ENCODE measurements around the gene RWDD2A.

DNA sequence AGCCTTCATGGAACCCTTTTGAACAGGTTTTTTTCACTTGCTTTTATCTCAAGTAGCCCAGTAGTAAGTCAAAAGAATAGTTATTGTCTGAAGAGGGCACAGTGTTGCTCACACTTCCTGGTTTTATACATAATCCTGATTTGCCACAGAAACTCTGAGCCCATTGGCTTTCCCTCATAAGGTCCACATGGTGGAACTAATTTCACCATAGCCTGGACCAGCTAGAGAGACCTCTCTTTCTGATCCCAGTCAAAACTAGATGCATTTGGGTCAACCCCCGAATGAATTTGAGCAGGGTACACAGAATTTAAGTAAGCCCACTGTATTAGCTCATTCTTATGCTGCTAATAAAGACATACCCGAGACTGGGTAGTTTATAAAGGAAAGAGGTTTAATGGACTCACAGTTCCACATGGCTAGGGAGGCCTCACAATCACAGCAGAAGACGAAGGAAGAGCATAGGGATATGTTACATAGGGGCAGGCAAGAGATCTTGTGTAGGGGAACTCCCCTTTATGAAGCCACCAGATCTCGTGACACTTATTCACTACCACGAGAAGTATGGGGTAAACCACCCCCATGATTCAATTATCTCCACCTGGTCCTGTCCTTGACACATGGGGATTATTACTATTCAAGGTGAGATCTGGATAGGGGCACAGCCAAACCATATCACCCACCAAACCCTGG lies 6.2 kb downstream of the RWDD2A start:
- TF ChIP-seq, protein P1, sequence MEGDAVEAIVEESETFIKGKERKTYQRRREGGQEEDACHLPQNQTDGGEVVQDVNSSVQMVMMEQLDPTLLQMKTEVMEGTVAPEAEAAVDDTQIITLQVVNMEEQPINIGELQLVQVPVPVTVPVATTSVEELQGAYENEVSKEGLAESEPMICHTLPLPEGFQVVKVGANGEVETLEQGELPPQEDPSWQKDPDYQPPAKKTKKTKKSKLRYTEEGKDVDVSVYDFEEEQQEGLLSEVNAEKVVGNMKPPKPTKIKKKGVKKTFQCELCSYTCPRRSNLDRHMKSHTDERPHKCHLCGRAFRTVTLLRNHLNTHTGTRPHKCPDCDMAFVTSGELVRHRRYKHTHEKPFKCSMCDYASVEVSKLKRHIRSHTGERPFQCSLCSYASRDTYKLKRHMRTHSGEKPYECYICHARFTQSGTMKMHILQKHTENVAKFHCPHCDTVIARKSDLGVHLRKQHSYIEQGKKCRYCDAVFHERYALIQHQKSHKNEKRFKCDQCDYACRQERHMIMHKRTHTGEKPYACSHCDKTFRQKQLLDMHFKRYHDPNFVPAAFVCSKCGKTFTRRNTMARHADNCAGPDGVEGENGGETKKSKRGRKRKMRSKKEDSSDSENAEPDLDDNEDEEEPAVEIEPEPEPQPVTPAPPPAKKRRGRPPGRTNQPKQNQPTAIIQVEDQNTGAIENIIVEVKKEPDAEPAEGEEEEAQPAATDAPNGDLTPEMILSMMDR (IDR thresholded peaks at IDR 0.05), result no peak
- no peak for TF ChIP-seq POLR2A (IDR thresholded peaks at IDR 0.05)

All from lower leg skin (tissue), 3 donors.